CD4-positive, alpha-beta T cell treated with Interferon gamma for 1 hour (primary cell): ENCODE results near the gene FLRT1.

Source experiments
- DNase-seq: peaks from one replicate; pipeline ENCODE4 v3.0.0-alpha.2; 2020

FLRT1 gene

GRCh38 chr11:64049509-64049908, 13.8 kb downstream of the FLRT1 start:
- no peak for DNase-seq

DNA sequence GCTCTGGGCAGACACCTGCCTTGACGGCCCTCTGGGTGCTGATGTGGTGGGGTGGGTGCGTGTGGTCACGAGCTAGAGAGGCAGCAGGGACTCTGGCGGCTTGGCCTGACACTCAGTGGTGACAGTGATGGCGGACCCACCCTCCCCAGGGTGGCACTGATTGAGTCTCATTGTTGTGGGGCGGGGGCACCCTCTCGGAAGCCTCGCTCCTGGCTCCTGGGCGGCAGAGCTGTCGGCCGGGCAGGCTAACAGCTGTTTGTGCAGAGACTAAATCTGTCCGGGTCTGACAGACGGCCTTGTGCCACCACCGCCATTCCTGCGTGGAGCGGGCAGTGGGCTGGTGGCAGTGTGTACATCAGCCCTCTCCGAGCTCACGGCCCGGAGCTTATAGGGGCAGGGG, 15.6 kb downstream of the FLRT1 start:
- DNase-seq, result no peak

DNA sequence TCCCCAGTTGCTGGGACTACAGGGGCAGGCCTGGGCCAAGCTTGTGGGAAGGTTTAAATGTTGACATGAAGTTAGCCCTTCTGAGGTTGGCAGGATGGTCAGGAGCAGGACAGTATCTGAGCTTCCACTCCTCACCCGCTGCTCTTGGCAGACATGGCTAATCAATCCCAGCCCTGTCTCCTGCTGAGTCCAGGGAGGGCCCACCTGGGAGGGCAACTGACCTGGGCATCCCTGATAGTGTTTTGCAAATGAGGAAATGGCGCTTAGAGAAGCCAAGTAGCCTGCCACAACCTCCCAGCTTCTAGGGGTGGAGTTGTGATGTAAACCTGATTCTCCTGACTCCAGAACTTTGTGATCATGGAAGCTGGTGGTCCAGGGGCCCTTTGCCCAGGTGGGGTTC, 16.7 kb downstream of the FLRT1 start:
- no peak for DNase-seq

DNA sequence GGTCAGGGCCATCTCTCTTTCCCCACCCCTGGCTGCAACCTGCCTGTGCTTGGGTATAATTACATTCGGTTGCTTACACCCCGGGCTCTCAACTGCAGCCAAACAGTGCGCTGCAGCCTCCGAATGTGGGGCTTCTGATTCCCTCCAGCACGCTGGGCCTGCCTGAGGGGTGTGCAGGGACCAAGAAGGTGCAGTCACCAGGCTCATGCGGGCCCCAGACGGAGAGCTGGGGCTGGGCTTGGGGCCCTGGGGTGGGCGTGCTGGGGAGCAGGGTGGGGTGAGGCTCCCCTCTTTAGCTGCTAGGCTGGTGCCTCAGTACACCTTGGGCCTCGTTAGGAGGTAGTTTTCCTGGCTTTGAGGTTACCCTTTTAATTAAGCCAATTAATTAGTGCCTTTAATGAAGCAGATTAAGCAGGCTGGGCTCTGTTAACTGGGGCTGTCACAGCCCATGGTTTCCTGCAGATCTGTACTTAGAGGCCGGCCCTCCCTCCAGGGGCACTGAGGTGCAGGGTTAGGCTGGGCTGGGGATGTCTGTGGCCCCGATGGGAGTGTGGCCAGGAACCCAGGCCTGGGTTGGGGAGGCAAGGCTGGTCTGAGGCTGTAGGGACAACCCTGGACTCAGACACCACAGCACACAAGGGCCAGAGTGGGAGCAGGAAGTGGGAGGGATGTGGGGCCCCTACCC, 17.3 kb downstream of the FLRT1 start:
- DNase-seq, result no peak

- DNase-seq, result no peak
Measured at GRCh38 chr11:64053699-64054098, 18.0 kb downstream of the FLRT1 start.

DNA sequence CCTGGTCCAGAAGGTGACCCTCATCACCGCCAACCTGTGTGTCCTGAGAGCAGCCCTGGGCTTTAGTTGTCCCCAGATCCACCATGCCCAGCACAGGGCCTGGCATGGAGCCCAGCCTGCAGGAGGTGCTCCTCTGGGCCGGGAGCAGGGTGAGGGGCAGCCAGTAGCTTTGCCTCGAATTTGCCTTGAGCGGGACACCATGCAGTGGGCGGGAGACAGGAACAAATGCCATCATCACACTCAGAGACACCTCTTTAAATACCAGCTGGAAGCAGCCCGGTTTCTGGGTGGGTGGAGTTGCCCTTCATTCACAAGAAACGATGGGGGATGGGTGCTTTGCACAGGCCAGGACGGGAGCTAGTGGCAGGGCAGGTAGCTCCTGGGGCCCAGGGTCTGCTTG, 19.3 kb downstream of the FLRT1 start:
- DNase-seq, result no peak

GRCh38 chr11:64056213-64056785, 20.6 kb downstream of the FLRT1 start:
- no peak for DNase-seq

- DNase-seq, result no peak
Measured at GRCh38 chr11:64056861-64057260, 21.1 kb downstream of the FLRT1 start.

DNA sequence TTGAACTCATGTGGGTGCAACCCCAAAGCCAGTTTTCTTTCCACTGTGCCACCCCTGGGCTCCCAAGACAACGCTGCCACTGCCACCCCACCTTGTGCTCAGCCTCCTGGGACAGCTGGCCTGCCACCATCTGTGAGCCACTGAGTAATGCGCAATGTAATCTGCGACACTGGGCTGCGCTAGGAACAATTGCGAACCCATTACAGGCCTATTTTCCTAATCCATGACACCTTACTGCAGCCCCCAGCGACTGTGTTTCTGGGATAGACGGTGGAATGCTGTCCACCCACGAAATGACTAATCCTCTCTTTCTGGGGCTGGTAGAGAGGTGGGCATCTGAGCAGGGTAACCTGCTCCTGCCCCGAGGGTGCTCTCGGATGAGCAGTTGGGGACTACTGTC, 22.2 kb downstream of the FLRT1 start:
- DNase-seq, result no peak

DNA sequence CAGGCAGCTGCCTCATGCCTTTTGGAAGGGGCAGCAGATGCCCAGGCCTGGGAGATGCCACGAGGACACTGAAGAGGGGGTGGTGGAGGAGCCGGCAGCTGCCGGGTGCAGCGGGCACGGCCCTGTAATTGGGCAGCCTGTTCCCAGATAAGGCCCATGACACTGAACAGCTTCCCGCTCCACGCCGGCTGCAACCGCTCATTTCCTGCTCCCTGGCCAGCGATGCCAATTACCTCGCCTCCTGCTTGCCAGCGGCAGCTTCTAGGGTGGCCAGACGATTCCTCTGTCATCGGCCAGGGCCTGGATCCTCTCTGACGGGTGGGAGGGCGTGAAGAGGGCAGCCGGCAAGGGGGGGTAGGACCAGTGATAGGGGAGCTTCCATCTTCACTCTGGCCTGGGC, 22.8 kb downstream of the FLRT1 start:
- DNase-seq, result no peak

DNA sequence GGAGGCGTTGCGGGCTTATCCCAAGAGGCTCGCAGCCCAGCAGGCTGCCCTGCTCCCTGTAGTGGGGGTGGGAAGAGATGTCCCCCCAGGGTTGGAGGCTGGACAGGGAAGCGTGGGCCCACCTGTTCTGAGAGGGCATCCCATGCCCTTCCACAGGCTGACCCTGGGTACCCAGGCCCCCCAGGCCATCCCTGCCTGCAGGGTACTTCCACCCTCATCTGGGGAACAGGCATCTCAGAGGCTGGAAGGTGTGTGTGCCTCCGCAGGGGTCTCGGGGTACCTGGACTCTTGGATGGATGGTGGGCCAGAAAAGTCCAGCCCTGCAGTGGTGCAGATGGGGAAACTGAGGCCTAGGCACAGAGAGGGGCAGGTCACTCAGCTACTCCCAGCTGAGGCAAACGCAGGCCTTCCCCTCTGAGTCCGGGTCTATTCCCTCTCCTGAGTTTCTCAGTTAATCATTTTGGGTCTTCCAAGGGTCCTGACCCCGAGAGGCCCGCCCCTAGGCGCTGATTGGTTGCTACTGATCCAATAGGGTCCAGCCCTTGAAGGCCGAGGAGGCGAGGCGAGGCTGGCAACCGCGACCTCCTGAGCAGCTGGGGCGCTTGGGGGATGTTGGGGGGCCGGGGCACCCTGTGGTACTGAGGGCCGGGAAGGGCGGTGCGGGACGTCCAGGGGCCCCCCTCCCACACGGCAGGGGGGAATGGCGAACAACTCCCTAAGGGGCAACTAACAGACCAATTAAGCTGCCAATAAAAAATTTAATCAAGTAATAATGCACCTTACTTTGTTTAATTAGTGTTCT, 23.8 kb downstream of the FLRT1 start:
- no peak for DNase-seq

DNA sequence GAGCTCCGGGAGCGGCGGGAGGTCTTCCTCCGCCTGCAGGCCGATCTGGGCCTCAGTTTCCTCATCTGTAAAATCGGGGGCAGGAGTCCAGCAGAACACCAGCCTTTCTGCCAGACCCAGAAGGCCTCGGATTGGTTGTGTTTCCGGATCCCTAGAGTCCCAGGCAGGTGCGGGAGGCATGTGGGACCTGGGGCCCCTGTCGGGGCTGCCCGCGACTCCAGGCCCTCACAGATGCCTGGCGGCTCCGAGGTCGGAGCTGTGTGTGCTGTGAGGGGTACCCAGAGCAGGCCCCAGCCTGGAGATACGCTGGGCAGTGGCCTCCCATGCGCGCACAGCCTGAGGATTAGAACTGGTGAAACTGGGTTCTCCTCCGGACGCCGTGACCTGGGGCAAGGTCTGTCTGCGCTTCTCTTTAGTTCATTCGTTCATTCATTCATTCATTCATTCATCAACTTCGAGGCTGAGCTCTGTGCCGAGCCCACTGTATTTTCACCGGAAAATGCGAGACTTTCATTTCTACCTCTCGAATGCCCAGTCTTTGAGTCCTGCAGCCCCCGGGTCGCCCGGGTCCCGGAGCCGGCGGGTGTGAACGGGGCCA, 24.6 kb downstream of the FLRT1 start:
- DNase-seq, result no peak

DNA sequence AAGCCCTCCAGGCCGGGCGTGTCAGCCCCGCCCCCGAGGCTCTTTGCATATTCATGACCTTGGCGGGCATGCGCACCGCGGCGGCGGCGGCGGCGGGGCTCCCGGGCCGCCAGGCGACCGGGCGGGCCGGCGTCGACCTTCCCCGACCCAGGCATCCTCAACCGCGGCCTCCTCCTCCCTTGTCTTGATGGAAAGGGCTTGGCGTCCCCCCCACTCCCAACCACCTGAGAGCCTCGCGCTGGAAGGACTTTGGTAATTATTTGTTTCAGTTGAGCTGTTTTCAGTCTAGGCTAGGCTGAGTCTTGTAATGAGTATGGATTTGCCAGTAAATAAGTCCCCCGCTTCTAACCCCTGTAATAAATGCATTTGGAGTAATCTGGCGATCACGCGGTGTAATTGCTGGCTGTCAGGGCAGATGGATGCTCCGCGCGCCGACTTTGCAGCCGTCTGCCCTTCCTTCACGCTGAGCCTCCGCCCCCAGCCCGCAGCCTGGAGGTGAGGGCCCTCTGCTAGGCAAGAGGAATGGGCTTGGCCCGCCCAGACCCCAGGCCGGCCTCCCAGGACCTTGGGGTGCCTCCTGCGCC, 25.2 kb downstream of the FLRT1 start:
- peak; percentile 38 for DNase-seq

- no peak for DNase-seq
Measured at GRCh38 chr11:64062185-64063039, 26.7 kb downstream of the FLRT1 start.

DNA sequence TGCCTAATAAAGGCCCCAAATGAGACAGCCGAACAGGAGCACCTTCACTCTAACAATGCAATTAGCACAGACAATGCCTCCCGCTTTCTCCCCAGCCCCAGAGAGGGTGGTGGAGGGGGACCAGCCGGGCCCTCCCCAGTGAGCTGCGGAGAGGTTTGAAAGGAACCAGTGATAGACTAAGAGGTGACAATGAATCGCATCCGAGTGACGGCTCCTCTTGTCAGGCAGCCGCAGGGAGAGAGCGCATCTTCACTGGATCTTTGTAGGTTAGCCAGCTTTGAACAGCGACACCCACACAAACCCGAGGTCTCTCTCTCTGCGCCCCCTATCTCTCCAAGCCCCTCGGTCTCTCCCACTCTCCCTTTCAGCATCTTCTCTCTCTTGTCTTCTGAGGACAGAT, 28.0 kb downstream of the FLRT1 start:
- DNase-seq, result no peak

DNA sequence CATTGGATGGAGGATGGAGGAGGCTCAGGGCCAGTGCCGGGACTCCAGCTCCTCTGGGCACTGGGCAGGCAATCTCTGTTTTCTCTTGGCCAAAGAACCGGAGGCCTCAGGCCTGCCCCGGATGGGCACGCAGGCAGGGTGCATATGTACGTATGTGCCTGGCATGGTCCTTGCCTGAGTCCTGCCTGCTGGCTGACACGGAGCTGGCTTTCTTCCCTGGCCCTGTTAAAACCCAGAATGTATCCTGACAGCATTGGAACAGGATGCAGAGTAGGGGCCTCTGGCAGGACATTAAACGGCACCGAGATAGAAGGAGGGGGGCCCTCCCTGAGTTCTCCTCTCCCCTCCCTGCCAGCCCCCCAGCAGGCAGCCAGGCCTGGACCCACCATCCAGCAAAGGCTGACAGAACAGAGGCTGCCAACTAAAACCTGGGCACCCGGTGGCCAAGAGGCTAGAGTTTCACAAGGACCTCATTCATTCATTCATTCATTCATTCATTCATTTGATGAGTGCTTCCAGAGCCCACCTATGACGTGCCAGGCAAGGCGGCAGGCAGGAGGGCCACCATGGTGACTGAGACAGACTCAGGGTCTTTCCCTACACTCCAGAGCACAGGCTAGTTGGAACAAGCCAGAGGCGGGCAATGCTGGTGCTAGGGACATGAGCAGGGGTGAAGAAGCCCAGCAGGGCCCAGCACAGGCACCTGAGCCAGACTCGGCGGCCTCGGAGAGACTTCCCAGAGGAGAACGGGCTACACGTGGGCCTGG, 28.8 kb downstream of the FLRT1 start:
- no peak for DNase-seq

DNA sequence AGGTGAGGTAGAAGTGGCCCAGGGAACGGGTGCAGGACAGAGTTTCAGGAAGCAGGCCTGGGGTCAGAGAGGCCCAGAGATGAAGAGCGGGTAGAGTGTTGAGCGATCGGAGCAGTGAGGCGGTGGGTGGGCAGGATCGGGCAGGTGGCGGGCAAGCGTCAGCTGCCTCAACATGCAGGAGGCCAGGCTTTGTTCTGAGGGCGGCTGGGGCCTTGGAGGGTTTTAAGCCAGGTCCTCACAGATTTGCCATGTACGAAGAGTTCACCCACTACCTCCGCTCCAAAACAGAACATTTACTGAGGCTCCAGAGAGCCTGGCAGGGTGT, 29.4 kb downstream of the FLRT1 start:
- DNase-seq, result no peak

DNA sequence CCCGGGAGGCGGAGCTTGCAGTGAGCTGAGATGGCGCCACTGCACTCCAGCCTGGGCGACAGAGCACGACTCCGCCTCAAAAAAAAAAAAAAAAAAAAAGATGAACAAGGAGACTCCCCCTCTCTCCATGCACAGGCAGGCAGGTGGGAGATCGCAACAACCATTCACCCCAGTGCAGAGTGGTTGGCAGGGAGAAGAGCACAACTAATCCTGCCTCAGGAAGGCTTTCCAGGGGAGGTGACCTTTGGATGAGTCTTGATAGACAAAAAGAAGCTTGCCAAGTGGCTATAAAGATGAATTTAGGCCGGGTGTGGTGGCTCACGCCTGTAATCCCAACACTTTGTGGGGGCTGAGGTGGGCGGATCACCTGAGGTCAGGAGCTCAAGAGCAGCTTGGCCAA, 30.0 kb downstream of the FLRT1 start:
- DNase-seq, result no peak

DNA sequence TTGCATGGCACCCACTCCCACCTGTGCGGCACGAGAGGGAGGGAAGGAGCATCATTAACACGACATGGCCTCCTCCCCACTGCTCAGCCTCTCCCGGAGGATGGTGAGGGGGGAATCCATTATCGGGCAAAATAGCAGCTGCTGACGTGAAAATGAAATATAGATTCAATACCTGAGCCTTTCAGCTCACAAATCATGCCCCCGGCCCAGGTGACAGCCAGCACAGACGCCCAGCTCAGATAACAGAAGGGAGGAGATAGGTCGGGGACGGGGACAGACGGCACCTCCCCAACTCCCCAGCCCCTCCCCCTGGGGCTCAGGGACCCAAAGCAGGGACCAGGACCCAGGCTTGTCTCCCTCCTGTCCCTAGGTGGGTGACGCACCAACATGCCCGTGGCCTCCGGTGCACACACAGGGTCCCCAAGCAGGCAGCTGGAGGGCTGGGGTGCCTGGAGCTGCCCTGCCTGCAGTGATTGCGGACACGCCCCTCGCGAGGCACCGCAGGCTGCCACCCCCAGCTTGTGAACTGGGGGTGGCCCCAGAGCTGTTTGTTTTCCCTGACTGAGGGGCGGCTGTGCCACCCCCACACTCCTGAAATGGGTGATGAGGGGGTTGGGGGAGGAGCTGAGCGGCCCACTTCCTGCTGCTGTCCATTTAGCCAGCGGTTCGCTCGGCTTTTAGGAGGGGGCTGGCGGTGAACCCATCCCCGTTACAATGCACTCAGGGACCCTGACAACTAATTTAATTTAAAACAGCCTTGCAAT, 31.7 kb downstream of the FLRT1 start:
- no peak for DNase-seq

- no peak for DNase-seq
Measured at GRCh38 chr11:64068705-64069400, 33.1 kb downstream of the FLRT1 start.
